NCI-H748 (cell line): ENCODE results near the gene ATP9A.
A peak's percentile ranks its signal among the peaks of the same experiment; 100 is the strongest.

Experiments
- DNase-seq: peaks from one replicate; lab custom pipeline; 2025; ENCODE audit not compliant: unreplicated experiment; lab: John Stamatoyannopoulos, UW

ATP9A gene

DNA sequence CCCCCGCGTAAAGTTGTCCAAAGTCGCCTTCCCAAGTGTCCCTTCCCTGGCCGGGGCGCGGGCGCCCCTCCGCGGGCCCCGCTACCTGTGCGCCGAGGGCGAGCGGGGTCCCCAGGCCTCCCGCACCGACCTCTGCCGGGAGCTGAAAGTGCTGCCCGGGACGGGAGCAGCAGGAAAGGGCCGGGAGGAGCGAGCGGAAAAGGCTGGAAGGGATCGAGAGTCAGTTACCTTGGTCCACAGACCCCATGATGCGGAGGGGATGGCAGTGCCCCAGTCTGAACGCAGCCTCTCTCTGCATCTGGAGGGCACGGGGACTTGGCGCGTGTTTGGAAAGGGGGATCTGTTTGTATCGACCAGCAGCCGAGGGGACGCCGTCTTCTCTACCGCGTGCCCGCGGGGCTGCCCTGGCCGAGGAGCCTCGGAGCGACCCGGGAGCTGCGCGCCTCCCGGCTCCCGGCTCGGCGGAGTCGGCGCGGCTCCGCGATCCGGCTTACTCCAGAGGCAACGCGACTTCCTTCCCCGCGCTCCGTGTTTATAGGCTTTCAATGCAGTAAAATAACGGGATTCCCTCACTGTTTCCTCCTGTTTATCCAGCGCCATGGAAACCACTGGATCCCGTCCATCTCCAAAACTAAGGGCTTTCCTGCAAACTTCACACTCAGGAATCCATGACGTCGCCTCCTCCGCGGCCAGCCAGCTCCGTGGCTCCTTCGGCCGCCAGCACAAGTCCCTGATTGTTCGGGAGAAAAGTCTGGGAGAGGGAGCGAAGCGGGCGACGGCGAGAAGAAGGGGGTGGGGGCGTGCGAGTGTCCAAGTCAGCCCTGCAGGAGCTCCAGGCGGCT is 205.6 kb downstream of the ATP9A start:
- peak; percentile 31 for DNase-seq

DNA sequence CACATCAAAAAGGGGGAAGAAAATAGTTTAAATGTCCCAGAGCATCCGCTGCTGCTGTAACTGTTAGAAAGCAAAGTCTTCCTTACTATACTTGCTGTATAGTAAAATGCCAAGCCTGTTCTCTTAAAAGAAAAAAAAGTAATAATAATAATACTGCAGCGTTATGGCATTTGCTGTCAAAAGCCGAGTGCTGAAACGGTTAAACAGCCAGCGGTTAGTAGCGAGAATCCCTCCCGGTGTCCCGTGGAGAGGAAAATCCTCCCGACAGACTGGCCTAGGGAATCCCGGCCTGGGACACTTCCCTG is 206.2 kb downstream of the ATP9A start:
- no peak for DNase-seq

DNA sequence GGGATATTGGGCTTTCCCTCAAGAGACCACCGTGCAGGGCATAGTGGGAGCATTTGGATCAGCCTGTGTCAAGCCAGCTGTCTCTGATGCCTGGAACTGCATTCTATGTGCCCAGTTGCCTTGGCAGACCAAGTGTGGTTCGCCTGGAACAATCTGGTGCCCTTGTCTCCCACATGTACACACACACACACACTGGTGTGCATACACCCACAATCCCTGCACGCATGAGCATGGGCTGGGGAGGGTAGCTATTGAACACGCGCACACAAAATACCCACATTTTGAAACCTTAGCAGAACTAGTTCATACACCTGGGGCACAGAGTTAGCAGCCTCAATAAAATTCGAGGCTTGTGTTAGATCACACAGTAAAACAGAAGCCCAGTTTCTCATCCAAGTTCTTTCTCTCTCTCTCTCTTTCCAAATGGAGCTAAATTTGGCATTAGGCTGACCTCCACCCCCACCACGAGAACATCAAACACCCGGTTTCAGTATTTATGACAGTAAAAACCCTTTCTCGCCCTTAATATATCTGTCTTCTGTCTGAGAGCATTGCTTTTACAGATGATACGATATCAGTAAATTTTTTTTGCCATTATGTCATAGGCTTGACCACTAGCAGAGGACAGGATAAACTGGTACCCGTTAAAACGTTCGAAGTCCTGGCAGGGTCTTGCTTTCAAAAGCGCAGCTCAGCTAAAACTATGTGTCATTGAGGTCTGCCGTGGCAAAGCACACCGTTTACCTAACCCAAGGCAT is 207.5 kb downstream of the ATP9A start:
- DNase-seq, result no peak

DNA sequence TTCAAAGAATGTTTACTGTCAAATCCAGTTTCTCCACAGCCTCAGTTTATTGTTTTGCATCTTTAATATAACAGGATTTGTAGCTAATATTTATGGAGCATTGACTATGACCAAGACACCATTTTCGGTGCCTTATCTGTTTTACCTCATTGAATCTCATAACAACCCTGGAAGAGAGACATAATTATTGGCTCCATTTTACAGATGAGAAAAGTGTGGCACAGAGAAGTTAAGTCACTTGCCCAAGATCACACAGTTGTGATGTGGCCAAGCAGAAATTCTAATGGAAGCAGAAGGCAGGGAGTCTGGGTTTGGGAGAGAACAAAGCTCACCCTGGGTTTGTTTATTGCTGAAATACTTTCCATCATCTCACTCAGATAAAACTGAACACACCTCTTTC is 208.1 kb downstream of the ATP9A start:
- no peak for DNase-seq

DNA sequence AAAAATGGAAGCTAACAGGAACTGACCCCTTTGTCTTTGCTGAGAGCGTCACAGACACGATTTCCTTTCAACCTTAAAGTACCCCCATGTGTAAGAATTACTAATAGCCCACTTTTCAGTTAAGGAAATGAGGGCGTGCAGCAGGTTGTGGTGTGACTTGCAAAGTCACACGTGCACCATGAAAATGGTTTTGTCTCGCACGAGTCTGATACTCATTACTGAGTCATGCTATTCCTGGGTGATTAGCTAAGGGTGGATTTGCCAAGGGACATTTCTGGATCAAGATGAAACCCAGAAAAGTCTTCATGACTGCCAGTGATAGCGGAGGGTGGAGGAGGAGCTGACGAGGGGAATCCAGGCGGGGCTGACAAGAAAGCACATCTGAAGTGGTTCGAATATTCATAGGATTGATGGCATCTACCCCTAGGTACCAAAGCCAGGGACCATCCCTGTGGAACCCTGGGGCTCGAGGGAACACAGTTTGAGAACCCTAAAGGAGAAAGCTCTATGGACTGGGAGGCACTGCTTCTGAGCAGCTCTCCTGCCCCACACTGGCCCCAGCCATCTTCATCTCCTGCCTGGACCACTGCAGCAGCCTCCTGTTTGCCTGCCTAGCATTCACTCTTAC is 213.5 kb downstream of the ATP9A start:
- DNase-seq, result no peak

DNA sequence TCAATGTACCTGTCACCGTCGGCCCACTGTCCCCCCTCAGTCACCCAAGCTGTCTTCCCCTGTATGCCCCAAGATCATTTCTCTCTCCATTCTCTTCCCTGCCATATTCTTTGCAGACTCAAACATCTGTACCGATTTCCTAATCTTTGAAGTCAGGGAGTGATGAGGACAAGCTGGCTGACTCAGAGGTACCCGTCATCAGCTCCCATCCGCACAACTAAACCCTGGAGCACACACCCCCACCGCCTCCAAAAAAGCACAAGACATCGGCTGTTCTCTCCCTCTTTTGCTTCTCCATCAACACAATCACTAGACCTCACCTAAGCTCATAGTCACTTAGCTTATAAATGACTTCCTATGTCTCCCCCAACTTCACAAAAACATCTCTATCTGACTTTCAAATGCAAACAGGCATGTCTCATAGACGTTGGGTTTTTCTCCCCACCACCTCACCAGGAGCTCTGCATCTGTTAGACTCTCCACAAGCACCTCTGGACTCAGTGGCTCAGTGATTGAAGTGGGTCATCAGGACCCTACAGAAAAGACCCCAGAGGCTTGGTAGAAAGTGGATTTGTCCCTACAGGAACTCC is 214.2 kb downstream of the ATP9A start:
- no peak for DNase-seq

DNA sequence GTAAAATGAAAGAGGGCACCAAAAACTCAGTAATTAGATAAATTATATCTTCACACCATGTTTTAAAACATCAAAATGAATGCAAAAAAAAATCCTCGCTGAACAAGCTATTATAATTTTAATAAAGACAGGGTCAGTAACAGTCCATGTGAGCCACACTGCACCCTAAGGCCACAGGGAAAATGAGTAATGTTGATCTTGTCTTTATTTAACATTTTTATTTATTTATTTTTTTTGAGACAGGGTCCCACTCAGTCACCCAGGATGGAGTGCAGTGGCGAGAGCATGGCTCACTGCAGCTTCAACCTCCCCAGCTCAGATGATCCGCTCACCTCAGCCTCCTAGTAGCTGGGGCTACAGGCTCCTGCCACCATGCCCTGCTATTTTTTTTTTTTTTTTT is 217.0 kb downstream of the ATP9A start:
- DNase-seq, result no peak

DNA sequence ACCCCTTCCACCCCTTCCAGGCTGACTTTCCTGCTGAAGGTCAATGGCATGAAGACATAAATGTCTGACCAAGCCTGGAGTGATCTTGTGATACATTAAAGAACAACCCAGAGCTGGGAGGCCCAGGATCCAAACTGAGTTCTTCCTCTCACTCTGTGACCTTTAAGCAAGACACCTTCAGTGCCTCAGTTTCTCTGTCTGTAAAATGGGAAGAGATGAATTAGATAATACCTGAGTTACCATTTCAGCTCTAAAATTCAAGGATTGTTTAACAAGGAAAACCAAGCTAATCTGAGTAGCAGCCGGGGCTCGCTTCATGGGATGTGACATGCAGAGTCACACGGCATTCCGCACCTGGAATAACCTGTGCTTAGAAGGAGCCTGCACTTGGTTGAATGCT is 218.7 kb downstream of the ATP9A start:
- no peak for DNase-seq

DNA sequence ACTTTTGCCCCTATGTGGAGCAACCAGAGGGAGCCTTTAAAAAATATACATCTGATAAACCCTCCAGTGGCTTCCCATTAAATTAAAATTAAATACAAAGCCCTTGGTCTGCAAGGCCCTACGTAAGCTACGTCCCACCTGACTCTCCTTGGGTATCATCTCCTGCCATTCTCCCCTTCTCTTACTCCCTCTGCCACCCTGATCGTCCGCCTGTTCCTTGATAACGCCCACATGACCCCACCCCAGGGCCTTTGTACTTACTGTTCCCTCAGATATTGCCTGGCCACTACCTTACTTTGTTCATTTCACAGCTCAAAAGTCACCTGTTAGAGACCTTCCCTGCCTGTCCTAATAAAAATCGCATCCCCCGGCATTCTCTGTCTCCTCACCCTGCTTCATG is 220.2 kb downstream of the ATP9A start:
- DNase-seq, result no peak
